HG02970 (cell line): ENCODE measurements around the gene KCNF1.
"Not testable (repeated sequence)": the region's sequence is repeated elsewhere in the genome, so short reads cannot be mapped to it uniquely, and the experiment has no call there.

Experiments used
- ATAC-seq: cut with Tn5 transposase; IDR thresholded peaks from one replicate; pipeline ENCODE4 v1.9.1; 2021; ENCODE audit warnings: mild to moderate bottlenecking, moderate library complexity, moderate number of reproducible peaks; ENCODE audit not compliant: unreplicated experiment, low FRiP score

The KCNF1 gene

GRCh38 chr2:10935953-10936942 lies 24.5 kb downstream of the KCNF1 start:
- ATAC-seq = no peak

DNA sequence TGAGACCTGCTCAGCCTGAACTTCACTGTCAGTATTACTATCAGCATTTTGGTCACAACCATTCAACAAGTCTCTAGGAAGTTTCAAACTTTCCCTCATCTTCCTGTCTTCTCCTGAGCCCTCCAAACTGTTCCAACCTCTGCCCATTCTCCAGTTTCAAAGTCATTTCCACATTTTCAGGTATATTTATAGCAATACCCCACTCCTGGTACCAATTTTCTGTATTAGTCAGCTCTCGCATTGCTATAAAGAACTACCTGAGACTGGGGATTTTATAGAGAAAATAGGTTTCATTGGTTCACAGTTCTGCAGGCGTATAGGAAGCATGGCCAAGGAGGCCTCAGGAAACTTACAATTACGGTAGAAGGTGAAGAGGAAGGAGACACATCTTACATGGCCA lies 27.3 kb downstream of the KCNF1 start:
- no peak for ATAC-seq

GRCh38 chr2:10940596-10940995 lies 28.9 kb downstream of the KCNF1 start:
- ATAC-seq = no peak

DNA sequence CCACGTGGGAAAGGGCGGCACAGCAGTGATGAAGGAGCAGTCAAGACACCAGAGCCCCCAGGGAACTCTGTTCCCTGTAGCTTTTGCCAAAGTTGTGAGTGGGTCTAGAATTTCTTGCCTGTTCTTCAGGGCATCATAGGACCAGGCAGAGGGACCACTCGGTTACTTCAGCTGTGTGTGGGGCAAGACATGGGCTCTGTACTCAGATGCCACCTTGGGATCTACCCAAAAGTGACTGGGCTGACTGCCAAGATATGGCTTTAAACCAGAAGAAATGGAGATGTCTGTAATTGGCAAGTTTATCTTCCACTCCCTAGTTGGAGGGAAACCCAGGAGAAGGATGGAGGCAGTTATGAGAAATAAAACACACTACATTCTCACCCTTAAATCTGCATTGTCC lies 29.6 kb downstream of the KCNF1 start:
- ATAC-seq = no peak

GRCh38 chr2:10944799-10945198 lies 33.1 kb downstream of the KCNF1 start:
- no peak for ATAC-seq

GRCh38 chr2:10946394-10946793 lies 34.7 kb downstream of the KCNF1 start:
- no peak for ATAC-seq

- no peak for ATAC-seq
These were observed 35.3 kb downstream of the KCNF1 start for GRCh38 chr2:10947005-10947440.

DNA sequence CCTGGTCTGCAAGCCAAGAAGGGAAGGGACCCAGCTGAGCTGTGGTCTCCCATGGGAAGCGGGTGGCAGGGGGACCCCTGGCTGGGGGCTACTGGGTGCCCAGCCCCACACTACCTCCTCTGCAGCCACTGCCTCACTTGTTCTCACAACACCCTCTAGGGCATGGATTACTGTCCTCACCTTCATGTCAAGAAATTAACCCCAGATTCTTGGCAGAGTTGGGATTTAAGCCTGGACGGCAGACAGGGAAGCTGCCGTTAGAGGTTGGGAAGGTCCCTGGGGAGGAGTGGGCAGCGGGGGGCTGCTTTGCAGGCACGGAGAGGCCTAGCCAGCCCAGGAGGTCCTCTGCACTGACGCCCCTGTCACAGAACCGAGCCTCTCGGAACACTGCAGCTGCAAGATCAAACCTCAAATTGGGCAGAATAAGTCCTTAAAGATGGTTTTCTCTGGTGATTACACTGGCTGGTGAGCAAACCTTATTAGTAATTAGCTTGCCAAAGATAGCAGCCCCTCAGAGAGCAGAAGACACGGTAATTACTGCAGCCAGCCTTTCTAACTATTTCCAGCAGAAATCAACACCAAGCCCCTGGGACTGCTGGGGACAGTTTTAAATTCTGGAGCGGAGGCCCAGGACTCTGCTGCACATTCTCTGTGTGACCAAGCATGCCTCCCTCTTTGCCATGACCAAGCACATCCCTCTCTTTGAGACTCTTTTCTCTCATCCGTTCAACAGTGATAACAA lies 35.9 kb downstream of the KCNF1 start:
- ATAC-seq = no peak

GRCh38 chr2:10948188-10948564 lies 36.4 kb downstream of the KCNF1 start:
- no peak for ATAC-seq

- ATAC-seq = no peak
These were observed 37.0 kb downstream of the KCNF1 start for GRCh38 chr2:10948606-10949230.

GRCh38 chr2:10949835-10950234 lies 38.1 kb downstream of the KCNF1 start:
- no peak for ATAC-seq

DNA sequence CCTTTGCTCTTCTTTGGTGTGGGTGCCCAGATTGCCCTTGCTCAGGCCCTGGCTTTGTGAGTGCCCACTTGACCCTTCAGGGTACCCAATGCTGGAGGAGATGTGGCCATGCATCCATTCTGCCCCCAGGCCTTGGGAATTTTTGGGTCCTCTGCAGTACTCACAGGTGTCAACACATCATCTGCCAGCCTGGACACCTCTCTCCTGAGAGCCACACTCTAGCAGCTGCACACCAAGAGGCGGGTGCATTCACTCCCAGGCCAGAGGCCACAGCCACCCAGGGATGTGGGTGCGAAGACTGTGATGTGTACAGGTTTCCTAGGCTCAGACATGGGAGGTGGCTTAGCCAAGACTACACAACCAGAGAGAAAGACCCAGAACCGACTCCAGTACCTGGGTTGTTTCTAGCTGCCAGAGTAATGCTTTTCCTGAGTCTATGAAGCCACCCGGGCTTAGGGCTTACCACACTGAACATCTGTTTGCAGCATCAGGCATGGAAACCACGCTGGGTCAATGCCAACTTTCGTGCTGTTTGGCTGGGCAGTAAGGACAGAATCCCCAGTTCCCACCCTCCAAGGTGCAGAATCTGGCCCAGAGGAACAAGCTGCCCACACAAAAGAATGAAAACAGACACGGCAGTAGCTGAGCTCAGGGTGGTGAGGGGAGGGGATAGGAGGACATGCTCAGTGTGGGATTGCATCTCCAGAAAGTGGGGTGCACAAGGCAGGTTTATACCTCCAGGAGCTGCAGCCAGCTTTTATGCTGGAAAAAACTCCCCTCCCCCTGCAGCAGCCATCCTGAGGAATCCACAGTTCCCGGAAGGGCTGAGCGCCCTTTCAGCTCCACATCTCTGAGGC lies 40.1 kb downstream of the KCNF1 start:
- no peak for ATAC-seq

DNA sequence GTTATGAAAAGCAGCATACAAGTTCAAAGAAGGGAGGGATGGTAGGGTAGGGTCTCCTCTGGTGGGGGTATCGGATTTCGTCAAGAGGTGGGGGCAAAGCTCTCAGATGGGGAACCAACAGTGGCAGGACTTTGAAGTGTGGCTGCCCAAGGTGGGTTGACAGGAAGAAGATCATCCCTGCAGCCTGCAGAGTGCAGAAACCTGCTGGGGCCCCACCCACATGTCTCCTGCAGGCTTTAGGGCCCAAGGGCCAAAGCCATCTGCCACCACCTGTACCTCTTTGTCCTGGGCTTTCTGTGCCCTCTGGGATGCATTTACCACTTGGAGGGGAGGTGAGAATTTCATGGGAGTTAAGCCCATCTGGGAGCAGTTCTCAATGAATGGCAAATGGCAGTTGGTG lies 42.7 kb downstream of the KCNF1 start:
- no peak for ATAC-seq

DNA sequence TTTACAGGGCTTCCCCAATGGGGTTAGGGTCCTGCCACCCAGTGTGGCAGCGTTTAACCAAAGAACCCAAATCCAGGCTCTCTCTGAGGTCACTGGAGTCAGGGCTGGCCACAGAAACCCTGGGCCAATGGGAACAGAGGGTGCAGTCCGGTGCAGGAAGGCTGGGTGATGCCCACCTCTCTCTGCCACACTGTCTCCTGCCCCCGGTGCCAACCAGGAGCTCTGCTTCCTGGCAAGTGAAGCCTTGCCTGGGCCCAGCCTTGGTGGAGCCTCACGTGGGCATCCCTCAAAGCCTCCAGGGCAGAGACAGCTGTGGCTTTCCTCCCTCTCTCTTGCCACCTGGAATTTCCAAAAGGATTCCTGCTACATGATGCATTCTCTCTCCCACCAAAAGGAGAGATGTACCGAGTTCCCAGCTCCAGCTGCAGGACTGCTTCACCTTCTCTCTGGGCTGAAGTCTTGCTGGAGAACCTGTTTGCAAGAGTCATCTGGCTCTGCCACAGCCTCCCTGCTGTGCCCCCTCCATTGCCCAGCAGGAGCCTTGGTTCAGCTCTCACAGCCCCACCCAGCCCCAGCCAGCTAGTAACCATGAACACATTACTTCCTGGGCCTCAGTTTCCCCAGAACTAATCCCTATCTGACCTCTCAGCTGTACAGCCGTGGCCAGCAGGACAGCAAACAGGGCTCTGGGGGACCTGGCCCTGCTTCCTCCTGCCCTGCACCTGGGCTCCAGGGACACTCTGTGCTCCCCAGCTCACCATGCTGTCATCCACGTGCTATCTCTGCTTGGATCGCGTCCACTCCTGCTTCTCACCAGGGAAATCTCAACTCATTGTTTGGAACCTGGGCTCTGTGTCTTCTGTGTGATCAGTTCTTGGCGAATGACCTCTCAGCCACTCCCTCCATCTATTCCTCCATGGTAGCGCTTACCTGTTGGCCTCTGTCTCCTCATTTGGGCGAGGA lies 43.4 kb downstream of the KCNF1 start:
- ATAC-seq = no peak

DNA sequence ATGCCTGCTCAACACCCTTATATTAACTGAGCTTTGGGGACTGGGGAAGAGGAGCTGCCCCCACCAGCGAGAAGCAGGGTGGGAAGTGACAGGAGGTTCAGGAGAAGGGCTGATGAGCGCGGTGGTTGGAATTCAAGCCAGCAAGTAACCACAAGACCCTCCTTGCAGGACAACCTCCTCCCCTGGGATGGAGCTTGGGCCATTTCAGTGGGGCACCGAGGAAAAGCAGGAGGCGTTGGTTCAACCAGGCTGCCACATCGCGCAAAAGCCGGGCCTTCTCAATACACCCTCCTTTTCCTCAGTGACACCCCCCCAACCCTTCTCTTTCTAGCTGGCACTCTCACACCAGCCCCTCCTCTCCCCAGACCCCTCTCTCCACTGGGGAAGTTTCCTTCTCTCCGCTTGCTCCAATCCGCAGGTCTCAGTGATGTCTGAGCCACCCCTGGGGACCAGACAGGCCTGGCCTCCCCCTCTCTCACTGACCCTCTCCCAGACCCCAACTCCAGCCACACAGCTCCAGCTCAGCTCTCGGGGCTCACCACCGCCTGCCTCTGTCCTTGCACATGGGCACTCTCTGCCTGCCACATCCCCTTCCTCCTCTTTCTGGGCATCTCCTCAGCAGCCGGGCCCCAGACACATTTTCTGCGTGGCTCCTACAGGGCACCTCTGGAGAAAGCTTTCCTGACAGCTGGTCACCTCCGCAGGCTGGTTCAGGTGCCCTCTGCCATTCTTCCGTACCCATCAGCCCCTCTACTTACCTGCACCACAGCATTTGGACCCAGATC lies 44.5 kb downstream of the KCNF1 start:
- no peak for ATAC-seq

GRCh38 chr2:10957391-10957790 lies 45.7 kb downstream of the KCNF1 start:
- ATAC-seq = no peak

- not testable (repeated sequence) for ATAC-seq
These were observed 46.7 kb downstream of the KCNF1 start for GRCh38 chr2:10958452-10958851.
